Epithelial cell of esophagus (primary cell): ENCODE results near the gene ETNK2.
"Not testable (repeated sequence)": the region's sequence is repeated elsewhere in the genome, so short reads cannot be mapped to it uniquely, and the experiment has no call there.

Experiments used
- DNase-seq: peaks from one replicate; pipeline ENCODE4 v3.0.0; 2010; ENCODE audit warnings: low read depth
- H3K4me3 ChIP-seq: 2 replicates; pipeline ENCODE4 v1.5.1; 2011; ENCODE audit warnings: mild to moderate bottlenecking, low read length, control low read depth
- TF ChIP-seq, protein P1 (sequence below): IDR thresholded peaks from 2 replicates; pipeline ENCODE4 v1.5.1; 2011; ENCODE audit warnings: low read depth, mild to moderate bottlenecking, low read length, control low read depth, inconsistent platforms; ENCODE audit not compliant: insufficient read depth; ENCODE audit errors: missing control alignments

Gene ETNK2

DNA sequence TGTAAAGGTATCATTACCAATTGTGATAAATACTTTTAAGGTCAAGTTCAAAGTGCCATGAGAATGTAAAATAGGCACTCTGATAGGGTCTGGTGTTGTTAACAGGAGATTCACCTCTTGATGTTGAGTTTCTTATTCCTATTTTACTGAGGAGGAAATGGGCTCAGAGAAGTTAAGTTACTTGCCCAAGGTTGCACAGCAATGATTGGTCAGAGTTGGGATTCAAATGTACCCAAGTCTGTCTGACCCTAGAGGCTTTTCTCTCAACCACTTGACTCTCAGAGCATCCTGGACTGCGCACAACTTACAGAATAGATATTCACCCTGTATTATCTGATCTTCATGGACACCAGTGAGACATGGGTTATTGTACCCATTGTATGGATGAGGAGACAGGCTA is 45.0 kb downstream of the ETNK2 start:
- no peak overlapping the region for H3K4me3 ChIP-seq
- DNase-seq = no peak

GRCh38 chr1:204105131-204105515 is 46.7 kb downstream of the ETNK2 start:
- DNase-seq = no peak
- TF ChIP-seq, protein P1, sequence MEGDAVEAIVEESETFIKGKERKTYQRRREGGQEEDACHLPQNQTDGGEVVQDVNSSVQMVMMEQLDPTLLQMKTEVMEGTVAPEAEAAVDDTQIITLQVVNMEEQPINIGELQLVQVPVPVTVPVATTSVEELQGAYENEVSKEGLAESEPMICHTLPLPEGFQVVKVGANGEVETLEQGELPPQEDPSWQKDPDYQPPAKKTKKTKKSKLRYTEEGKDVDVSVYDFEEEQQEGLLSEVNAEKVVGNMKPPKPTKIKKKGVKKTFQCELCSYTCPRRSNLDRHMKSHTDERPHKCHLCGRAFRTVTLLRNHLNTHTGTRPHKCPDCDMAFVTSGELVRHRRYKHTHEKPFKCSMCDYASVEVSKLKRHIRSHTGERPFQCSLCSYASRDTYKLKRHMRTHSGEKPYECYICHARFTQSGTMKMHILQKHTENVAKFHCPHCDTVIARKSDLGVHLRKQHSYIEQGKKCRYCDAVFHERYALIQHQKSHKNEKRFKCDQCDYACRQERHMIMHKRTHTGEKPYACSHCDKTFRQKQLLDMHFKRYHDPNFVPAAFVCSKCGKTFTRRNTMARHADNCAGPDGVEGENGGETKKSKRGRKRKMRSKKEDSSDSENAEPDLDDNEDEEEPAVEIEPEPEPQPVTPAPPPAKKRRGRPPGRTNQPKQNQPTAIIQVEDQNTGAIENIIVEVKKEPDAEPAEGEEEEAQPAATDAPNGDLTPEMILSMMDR = no peak
- no peak overlapping the region for H3K4me3 ChIP-seq

More for the DNA sequence above, 45.0 kb downstream of the ETNK2 start:
- TF ChIP-seq, protein P1 = no peak

DNA sequence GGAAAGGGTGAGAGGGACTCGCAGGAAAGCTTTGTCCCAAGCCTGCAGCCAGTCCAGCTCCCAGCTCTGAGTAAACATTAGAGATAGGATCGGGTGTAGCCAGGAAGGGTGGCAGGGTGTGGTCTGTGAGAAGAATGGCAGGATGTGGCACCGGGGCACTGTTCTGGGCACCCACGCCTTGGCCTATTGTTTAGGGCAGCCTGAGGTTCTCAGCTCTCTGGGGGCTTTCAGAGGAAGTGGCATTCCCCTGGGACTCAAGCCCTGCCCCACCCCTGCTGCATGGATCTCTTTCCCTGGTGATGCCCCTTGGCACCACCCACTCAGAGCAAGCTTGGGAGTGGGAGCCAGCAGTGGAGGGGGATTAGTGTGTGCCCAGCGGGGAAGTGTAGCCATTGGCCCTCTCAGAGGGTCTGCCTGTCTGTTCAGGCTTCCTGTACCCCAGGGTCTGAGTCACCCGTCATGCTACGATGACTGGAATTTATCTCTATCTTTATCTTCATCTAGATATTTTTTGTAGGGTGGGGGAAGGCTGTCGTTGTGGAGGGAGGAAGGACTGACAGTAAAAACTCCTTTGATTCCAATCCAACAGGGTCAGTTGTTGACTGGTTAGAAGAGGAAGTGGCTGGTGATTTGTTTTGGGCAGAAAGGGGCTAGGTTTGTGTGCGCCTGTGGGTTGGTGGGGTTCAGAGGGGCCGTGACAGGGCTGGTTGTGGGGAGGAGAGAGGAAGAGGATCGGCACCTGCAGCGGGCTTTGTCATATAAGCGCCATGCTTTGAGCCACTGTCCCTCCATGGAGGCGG is 47.3 kb downstream of the ETNK2 start:
- peak; percentile 49 for DNase-seq
- H3K4me3 ChIP-seq = no peak overlapping the region
- TF ChIP-seq, protein P1 = no peak

- TF ChIP-seq, protein P1 = no peak
- DNase-seq = no peak
- H3K4me3 ChIP-seq = no peak overlapping the region
Observed at GRCh38 chr1:204103431-204103741, 48.5 kb downstream of the ETNK2 start.

GRCh38 chr1:204102739-204103430 is 49.0 kb downstream of the ETNK2 start:
- TF ChIP-seq, protein P1 = no peak
- DNase-seq = peak; percentile 51

DNA sequence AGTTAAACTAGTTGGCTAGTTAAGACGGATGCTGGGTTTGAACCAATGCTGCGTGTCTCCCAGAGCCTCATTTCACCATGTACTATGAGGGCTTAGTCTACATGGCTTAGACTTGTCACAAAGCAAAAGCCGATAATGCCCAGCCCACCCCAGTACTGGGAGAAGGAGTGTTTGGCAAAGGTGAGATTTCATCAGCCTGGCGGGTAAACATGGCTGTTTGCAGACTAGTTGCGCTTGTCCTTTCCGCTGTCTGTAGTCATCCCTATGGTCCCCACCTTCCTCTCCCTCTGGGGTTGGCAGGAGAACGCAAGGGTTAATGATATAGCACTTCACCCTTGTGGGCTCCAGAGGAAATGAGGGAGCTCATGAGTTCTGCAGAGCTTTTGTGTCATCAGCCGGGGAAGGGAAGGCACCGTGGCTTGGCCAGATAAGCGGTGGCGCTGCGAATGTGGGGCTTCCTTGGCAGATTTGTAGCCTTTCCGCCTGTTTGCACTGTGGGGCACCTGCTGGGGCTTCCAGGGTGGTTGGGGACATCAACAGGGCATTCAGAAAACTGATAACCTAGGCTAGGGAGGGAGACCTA is 49.7 kb downstream of the ETNK2 start:
- TF ChIP-seq, protein P1 = no peak
- H3K4me3 ChIP-seq = no peak overlapping the region
- no peak for DNase-seq

More at GRCh38 chr1:204102739-204103430, 49.0 kb downstream of the ETNK2 start:
- H3K4me3 ChIP-seq = no peak overlapping the region

GRCh38 chr1:204099754-204100153 is 52.1 kb downstream of the ETNK2 start:
- H3K4me3 ChIP-seq = not testable (repeated sequence)

More at GRCh38 chr1:204099754-204100153, 52.1 kb downstream of the ETNK2 start:
- not testable (repeated sequence) for DNase-seq
